T-helper 2 cell treated with Interferon-gamma antibody and Interleukin-4, amounts not matched to agents 100 ng/mL and 5 ng/mL, for 36 hours (primary cell): ENCODE results near the gene FAM89B. TPM values are rescaled to one million over a fixed set of nuclear protein-coding genes. Genes with fewer than 3 reads are reported as not detected.

ENCODE experiments used
- intact Hi-C: fragments of 100-400 bp; cut with micrococcal nuclease; formaldehyde crosslinking; loops from one replicate; pipeline ENCODE4 v1.15.1; 2023
- total RNA-seq: library from RNA; stranded (reverse); gene quantifications from 2 replicates; pipeline ENCODE4 v1.2.3, GENCODE V29; 2022

Gene FAM89B
- total RNA-seq, 1 donor from 2014 or later: 27.2 TPM

GRCh38 chr11:65607614-65608426 is 35.5 kb downstream of the FAM89B start:
- intact Hi-C loops: no loop called here

DNA sequence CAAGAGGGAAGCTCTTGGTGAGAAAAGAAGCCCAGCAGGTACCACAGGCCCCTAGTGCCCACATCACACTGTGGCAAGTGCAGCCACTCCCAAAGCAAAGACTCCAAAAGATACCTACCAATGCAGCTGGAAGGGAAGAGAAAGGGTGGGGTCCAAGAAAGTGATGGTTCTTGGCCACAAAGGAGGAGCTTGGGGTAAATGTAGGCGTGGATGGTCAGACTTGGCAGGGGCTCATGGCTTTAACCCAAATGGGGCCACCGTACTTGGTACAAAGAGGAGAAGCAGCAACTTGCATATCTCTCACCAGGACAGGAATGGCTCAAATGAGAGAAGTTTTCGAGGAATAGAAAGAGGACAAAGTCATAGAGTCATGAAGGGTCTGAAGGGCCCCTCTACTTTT is 36.9 kb downstream of the FAM89B start:
- intact Hi-C loops: no loop called here

- intact Hi-C loops: loop anchor here (10.0 kb wide), 1 partner anchor 345 kb away; the partner anchor contains the start of gene POLA2
These were observed 37.3 kb downstream of the FAM89B start for GRCh38 chr11:65609665-65610064.

- intact Hi-C loops: loop anchor here (10.0 kb wide), 1 partner anchor 346 kb away; the partner anchor contains the start of gene POLA2
These were observed 38.1 kb downstream of the FAM89B start for GRCh38 chr11:65610404-65610803.

DNA sequence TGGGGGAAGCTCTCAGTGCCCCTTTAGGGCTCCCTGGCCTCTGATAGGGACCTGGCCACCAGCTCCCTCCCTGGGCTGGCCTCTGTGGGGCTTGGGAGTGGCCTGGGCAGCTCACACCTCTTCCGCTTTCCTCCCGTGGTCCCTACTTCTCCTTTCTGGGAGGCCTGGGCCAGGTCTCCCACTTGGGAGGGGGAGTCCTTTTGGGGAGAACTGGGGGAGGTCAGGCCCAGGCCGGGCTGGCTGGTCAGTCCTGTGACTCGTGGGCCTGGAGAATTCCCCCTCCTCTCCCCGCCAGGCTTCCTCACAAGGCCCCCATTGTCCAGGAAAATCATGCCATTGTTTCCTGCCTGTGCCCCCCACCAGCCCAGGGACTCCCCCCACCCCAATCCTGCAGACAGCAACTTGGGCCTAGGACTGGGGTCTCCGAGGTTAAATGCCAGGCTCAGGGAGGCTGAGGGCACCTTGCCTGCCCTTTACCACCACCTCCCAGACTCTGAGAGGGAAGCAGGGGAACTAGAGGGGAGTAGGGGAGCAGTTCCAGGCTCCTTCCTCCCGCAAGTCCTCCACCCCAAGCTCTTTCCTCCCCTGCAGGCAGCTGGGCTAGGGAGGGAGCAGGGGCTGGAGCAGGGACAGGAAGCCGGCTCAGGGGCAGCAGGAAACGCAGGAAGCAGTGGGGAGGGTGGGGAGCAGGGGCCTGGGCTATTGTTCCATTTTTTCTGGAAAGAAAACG is 38.9 kb downstream of the FAM89B start:
- intact Hi-C loops: loop anchor here (10.0 kb wide), 1 partner anchor 346 kb away; the partner anchor contains the start of gene POLA2

DNA sequence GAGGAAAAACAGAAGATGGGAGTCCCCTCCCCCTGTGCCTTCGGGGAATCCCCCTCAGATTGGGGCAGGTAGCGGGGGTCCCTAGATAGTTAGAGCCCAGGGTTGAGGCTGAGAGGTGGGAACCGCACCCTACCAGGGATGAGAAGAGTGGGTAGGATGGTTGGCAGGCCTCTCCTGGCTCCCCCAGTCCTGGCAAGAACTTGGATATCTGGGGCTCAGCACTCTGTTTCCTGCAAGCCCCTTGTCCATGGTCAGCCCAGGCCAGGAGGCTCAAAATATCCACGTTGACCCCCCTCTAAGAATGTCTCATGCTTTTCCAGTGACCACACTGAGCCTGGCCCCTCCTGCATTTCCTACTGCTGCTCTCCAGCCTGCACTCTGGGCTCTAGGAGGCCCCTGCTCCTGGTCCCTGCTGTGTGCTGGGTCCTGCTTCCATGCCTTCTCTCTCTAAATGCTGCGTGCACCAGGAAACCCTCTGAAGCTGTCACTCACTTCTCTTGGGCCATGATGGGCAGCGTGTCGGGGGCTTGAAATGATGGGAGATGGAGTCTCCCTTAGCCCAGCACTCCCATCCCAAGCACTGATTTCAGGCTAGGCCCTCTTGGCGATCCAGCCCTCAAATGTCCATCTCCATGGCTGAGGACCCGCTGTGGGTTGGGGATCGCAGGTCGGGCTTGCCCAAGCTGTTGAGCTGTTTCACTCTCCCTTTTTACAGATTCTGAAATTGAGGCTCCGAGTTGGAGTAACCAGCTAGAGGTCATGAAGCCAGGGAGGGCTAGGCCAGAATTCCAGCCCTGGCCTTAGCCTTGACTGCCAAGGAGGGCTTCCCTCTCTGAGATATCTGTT is 39.6 kb downstream of the FAM89B start:
- intact Hi-C loops: loop anchor here (10.0 kb wide), 1 partner anchor 347 kb away; the partner anchor contains the start of gene POLA2

DNA sequence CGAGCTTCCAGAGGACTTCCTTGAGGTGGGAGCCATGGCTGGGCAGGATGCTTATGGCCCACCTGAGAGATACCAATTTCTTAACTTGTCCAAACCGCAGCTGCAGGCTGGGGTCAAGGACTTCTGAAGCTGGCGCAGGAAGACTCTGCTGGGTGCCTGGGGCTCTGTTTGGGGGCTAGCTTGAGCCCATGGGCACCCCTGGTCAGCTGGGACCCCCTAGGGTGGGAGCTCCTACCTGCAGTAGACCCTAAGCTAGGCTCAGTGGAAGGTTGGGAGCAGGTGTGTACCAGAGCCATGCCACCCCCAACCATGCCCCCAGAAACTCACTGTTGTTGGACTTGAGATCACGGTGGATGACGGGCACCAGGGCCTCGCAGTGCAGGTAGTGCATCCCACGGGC is 40.4 kb downstream of the FAM89B start:
- intact Hi-C loops: loop anchor here (10.0 kb wide), 1 partner anchor 348 kb away; the partner anchor contains the start of gene POLA2

DNA sequence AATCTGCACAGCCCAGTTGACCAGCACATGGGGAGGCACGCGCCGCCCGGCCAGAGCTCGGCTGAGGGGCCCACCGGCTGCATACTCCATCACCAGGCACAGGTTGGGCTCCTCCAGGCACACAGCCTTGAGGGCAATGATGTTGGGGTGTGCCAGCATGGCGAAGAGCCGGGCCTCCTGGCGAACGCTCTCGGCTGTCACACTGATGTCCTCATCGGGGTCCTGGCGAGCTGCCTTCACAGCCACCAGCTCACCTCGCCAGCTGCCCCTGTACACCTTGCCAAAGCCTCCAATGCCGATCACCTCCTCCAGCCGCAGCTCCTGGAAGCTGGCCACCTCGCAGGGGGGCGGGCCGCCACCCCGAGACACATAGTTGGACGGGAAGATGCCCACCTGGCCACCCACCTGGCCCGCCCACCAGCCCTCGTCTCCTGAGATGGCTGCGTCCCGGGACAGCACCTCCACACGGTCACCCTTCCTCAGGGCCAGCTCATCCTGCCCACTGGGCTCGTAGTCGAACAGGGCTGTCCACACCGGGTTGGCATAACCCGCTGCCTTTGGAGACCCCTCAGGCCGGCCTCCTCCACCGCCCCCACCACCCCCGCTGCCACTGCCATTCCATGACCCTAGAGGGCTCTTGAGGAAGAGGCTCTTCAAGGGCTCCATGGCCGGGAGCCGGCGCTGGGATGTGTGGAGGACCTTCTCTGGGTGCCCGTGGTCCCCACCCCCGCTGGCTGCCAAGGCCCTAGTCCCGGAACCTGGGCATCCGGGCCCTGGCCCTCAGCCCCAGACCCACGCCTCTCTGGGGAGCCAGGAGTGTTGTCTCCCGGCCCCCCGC is 41.0 kb downstream of the FAM89B start:
- intact Hi-C loops: loop anchor here (10.0 kb wide), 1 partner anchor 349 kb away; the partner anchor contains the start of gene POLA2

DNA sequence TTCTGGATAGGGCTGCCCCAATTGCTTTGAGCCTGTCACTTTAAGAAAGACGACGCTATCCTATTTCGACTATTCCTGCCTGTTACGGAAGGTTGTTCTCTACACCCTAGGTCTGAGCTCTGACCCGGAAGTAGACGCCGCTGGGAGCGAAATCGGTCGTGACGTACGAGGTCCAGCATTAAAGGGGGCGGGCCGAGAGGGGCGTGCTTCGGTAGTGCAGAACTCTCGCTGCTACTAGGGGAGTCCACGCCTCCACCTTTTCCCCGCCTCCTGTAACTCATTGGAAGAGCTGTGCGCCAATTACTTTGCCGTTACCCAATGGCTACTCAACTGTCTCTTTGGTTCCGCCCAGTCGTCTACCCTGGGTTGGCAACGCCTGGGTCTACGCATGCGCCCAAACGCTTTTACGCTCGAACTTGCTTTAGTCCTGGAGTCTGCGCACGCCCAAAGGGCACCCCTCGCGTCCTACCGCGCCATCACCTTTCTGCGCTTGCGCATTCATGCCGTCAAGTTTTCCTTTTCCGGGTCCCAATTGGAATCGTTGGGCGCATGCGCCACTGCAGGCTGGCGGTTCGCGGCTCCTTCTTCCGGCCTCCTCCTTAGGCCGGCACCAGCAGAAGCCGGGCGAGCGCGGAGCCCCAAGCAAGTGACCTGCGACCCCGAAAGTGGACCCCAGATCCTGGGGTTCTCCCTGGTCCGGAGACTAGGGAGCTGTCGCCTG is 43.1 kb downstream of the FAM89B start, which contains the start of gene PCNX3:
TSS of gene PCNX3 (plus strand) at position 548 of the 721 bp plus-strand sequence. CDS start 536 bp downstream, outside the sequence.
- intact Hi-C loops: loop anchor here (1.0 to 10.0 kb wide), 10 partner anchors 23 to 867 kb away; partner anchors contain the start of genes BANF1, C11orf68, DPP3 and DRAP1

DNA sequence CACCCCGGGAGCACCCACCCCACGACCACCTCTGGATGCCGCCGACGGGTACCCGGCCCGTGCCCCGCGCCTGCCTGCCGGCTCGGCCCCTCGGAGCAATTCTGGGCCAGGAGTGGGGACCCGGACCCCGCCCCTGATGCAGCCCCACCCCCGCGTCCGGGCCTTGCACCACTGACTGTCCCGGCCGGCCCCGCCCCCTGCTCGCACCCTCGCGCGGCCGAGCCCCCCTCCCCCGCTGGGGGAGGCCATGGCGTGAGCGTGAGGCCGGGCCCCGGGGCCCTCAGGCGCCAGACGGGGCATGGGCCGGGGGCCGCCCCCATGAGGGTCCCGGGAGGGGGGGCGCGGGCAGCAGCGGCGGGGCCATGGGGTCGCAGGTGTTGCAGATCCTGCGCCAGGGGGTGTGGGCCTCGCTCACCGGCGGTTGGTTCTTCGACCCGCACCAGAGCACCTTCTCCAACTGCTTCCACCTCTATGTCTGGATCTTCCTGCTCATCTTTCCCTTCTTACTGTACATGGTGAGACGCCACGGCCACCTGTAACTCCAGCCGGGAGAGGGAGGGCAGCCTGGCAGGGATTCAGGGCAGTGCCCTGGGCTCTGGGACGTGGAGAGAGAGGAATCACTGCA is 43.7 kb downstream of the FAM89B start:
- intact Hi-C loops: loop anchor here (1.0 to 10.0 kb wide), 10 partner anchors 22 to 866 kb away; partner anchors contain the start of genes BANF1, C11orf68, DPP3 and DRAP1

DNA sequence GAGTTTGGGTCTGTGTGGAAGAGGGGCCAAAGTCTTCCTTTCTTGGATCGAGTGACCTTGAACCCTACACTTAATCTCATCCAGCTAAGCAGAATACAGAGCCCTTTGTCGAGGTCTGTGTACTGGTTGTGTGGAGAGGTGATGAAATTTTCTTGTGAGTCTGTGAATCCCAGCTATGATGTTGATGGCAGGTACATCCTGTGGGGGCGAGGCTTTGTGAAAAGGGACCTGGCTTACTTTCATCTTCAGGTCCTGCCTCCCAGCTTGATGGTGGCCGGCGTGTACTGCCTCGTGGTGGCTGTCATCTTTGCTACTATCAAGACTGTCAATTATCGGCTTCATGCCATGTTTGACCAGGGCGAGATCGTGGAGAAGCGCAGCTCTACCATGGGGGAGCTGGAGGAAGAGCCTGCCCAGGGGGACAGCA is 44.2 kb downstream of the FAM89B start:
- intact Hi-C loops: loop anchor here (5.0 to 10.0 kb wide), 2 partner anchors 352 to 866 kb away; partner anchors contain the start of genes DPP3 and POLA2

- intact Hi-C loops: loop anchor here (5.0 to 10.0 kb wide), 2 partner anchors 352 to 865 kb away; partner anchors contain the start of genes DPP3 and POLA2
These were observed 45.0 kb downstream of the FAM89B start for GRCh38 chr11:65617136-65617850.

- intact Hi-C loops: loop anchor here (5.0 to 10.0 kb wide), 2 partner anchors 353 to 864 kb away; partner anchors contain the start of genes DPP3 and POLA2
These were observed 45.8 kb downstream of the FAM89B start for GRCh38 chr11:65617990-65618751.

DNA sequence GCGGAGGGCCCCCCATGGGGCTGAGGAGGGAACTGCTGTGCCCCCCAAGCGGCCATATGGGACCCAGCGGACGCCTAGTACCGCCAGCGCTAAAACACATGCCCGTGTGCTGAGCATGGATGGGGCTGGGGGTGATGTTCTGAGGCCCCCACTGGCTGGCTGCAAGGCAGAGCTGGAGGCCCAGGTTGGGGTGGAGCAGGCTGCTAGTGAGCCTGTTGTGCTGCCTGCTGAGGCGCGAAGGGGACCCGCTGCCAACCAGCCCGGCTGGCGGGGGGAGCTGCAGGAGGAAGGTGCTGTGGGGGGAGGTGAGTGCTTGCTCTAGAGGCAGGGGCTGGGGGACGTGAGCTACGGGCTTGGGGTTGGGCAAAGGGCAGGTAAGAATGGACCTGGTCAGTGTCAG is 46.4 kb downstream of the FAM89B start:
- intact Hi-C loops: loop anchor here (5.0 to 10.0 kb wide), 2 partner anchors 354 to 864 kb away; partner anchors contain the start of genes DPP3 and POLA2

DNA sequence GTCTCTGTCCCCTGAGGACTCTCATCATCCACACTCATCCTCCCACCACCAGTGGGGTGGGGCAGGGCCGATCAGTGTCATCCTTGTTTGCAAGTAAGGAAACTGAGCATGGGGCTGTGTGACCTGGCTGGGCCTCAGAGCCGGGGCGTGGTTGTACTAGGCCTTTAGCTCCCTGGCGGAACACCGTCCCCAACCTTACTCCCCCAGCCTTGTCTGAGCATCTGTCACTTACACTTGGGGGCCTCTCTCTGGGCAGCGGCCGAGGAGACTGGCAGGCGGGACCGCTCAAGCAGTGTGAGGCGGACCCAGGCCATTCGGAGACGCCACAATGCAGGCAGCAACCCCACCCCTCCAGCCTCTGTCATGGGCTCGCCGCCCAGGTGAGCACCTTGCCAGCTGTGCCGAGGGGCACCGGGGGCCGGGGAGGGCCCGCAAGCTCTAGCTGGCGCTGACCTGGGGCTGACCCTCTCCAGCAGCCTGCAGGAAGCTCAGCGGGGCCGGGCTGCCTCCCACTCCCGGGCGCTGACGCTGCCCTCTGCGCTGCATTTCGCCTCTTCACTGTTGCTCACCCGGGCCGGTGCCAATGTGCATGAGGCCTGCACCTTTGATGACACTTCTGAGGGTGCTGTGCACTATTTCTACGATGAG is 47.1 kb downstream of the FAM89B start:
- intact Hi-C loops: loop anchor here (5.0 to 10.0 kb wide), 2 partner anchors 355 to 863 kb away; partner anchors contain the start of genes DPP3 and POLA2

- intact Hi-C loops: no loop called here
These were observed 48.3 kb downstream of the FAM89B start for GRCh38 chr11:65620666-65621065.
